ENCODE data around the gene UBE2L3.
A peak's percentile ranks its signal among the peaks of the same experiment; 100 is the strongest.
"Not testable (repeated sequence)": the region's sequence is repeated elsewhere in the genome, so short reads cannot be mapped to it uniquely, and the experiment has no call there.

Gene UBE2L3

DNA sequence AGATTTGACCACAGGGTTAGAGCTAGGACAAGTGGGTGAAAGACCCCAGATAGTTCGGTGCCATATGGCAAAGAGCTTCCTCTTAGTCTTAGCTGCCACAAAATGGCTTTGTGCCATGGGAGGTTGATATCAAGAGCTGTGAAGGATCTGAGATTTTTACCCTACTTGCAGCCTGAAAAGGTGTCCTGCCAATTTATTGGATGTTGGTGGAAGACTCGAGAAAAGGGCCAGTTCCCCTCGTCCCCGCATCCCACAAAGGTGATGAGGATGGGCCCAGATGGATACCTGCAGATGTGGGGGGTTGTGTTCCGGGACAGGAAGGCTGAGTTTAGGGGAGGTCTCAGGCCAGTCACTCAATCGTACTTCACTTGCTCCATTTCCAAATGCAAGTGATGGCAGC is 35.1 kb downstream of the UBE2L3 start:
- DNase-seq (ENCODE audit: low read depth) = no peak

DNA sequence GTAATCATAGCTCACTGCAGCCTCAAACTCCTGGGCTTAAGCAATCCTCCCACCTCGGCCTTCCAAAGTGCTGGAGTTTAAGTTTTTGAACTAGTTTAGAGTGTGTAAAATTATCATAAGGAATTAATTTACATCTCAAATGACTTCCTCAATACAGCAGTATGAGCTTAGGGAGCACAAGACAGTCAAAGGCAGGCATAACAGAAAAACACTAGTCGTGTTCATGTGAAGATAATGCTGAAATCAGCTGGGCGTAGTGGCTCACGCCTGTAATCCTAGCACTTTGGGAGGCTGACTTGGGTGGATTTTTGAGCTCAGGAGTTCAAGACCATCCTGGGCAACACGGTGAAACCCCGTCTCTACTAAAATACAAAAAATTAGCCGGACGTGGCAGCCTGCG is 36.5 kb downstream of the UBE2L3 start:
- DNase-seq (ENCODE audit: low read depth) = no peak

DNA sequence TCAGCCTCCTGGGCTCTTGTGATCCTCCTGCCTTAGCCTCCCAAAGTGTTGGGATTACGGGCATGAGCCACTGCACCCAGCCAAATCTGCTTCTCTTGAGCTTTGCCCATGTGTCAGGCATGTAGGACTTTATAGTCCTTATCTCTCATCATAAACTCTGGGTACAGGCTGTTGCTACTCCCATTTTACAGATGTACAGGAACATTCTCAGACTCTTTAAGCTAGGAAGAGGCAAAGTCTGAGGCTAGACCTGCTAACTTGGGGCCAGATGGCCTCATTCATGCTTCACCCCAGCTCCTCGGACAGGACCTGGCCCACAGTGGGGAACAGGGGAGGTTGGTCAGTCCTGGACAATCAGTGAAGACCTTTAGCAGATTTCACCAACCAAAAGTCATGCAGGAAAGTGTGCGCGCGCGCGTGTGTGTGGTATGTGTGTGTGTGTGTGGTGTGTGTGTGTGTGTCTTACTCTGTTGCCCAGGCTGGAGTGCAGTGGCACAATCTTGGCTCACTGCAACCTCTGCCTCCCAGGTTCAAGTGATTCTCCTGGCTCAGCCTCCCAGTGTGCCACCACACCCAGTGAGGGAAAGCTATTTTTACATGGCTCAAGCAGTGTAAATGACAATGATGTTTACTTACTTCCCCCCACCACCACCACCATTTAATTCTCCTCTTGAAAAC is 38.5 kb downstream of the UBE2L3 start:
- no peak for DNase-seq (ENCODE audit: low read depth)

DNA sequence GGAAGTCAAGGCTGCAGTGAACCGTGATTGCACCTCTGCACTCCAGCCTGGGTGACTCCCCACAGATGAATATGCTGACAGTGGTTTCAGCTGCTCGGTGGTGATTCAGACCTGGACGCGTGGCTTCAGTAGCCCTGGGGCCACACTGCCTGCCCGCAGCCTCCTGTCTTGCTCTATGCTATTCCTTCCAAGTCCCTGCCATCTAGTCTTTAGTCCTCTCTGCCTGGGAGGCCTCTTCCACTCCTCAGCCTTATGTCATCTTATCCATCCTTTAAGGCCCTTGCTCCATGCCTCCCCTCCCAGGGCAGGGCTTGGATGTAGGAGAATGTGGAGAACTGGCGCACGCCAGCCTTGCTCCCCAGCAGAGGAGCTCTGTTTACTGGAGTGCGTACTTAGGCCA is 39.3 kb downstream of the UBE2L3 start:
- no peak for DNase-seq (ENCODE audit: low read depth)

DNA sequence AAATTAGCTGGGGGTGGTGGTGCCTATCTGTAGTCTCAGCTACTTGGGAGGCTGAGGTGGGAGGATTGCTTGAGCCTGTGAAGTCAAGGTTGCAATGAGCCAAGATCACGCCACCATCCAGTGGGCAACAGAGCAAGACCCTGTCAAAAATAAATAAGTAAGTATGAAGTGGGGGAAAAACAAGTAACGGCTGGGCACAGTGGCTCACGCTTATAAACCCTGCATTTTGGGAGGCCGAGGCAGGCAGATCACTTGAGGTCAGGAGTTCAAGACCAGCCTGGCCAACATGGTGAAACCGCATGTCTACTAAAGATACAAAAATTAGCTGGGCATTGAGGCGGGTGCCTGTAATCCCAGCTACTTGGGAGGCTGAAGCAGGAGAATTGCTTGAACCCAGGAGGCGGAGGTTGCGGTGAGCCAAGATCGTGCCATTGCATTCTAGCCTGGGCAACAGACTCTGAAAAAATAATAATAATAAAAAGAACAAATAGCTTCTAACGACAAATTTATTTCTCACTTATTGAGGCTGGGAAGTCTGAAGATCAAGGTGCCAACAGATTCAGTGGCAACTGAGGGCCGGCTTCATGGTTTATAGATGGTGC is 42.1 kb downstream of the UBE2L3 start:
- not testable (repeated sequence) for DNase-seq (ENCODE audit: low read depth)

DNA sequence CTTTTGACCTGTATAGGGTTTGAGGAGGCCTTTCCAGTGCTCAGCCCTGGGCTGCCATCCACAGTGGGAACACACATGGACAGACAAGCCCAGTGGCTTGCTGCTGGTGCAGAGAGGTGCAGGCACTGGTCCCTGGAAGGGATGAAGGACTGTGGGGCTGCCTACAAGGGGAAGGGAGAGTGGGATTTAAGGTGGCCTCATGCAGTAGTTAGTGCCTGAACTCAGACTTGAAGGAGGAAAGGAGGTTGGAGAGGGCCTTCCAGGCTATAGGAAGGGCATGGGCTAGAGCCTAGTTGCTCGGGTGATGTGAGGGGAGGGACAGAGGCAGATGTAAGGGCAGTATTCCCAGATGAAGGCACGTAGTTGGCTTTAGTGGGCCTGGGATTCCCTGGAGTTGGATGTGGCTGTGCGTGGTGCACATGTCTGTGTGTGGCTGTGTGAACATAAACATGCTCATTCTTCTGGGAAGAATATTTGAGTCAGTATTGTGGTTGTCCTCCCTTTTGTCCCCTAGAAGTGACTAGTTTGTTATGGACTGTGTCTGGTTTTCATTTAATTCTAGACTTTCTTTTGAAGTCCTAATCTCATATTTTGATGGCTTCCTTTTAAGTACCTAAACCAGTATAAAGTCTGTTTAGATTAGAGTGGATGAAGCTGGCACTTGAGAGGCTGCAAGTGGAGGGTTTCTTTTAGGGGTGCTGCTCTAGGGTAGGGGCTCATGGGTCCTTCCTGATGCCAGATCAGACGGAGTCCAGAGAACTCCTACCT is 43.9 kb downstream of the UBE2L3 start:
- no peak for DNase-seq (ENCODE audit: low read depth)

DNA sequence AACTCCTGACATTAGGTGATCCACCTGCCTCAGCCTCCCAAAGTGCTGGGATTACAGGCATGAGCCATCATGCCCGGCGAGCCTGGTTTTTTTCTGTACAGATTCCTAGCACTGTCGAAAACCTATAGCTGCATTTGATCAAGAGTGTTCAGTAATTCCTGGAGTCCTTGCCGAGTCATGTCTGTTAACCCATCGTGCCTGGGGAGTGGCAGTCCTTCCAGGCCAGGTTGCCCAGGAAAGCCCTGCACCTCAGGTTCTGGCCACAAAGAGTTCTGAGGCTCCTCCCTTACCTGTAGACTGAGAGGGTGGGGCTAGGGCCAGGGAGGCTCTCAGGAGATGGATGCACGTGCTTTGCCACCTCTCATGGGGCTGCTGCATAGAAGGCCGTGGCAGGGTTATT is 45.3 kb downstream of the UBE2L3 start:
- DNase-seq (ENCODE audit: low read depth) = no peak

DNA sequence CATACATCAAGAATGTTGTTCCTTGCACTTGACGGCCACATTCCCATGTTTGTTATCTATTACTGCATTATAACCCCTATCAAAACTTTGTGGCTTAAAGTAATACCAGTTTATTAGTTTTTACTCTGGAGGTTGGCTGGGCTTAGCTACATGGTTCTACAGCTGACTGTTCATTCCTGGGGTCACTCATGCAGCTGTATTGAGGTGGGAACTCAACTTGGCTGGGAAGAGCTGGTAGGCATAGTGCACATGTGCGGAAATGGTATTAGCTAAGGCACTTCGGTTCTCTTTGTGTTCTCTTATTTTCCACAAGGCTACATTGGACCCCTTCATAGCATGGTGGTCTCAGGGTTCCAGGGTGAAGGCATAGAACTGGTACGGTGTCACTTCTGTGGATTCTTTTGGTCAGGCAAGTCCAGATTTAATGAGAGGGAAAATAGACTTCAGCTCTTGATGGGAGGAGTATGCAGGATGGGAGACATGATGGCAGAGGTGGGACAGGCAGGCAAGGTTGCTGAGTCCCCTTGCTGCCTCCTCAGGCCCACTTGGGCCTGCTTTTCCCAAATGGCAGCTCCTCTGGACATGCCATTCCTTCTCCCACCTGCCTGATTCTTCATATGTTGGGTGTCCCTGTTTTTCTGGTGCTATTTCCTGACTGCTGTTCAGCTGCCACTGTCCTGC is 46.2 kb downstream of the UBE2L3 start:
- DNase-seq (ENCODE audit: low read depth) = no peak

DNA sequence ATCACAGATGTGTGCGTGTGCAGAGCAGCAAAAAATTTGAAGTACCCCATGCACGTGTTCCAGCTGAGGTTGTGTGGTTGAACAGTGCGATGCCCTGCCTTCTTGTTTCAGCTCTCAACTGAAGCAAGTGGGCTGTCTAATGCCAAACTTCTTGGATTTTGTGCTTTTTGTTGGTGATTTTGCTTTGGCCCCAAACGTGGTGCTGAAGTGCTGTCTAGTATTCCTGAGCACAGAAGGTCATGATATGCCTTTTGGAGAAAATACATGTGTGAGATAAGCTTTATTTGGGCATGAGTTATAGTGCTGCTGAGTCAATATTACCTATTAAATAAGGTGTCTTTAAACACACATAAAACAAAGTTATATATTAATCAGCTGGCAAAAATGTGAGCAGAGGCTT is 48.2 kb downstream of the UBE2L3 start:
- no peak for DNase-seq (ENCODE audit: low read depth)

DNA sequence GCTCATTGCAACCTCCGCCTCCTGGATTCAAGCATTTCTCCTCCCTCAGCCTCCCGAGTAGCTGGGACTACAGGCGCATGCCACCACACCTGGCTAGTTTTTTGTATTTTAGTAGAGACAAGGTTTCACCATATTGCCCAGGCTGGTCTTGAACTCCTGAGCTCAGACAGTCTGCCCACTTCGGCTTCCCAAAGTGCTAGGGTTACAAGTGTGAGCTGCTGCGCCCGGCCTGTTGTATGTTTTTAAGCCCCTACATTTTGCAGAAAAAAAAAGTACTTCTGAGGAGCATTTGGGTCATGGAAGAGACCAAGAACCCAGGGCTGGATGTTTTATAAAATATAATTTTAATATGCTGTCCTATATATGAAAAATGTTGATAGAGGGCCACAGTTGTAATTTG is 49.8 kb downstream of the UBE2L3 start:
- not testable (repeated sequence) for DNase-seq (ENCODE audit: low read depth)

DNA sequence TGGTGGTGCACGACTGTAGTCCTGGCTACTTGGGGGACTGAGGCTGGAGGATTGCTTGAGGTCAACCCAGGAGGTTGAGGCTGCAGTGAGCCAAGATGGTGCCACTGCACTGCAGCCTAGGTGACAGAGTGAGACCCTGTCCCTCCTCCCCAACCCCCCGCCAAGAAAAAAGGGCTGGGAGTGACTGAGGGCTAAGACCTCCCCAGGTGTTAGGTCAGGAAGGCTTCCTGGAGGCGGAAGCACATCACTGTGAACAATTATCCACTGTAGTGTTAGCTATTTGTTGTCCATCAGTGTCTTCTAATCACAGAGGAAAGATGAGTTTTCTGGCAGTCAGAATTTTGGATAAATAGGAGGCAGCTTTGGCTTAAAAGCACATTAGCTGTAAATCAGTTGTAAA is 53.5 kb downstream of the UBE2L3 start:
- no peak for DNase-seq (ENCODE audit: low read depth)

DNA sequence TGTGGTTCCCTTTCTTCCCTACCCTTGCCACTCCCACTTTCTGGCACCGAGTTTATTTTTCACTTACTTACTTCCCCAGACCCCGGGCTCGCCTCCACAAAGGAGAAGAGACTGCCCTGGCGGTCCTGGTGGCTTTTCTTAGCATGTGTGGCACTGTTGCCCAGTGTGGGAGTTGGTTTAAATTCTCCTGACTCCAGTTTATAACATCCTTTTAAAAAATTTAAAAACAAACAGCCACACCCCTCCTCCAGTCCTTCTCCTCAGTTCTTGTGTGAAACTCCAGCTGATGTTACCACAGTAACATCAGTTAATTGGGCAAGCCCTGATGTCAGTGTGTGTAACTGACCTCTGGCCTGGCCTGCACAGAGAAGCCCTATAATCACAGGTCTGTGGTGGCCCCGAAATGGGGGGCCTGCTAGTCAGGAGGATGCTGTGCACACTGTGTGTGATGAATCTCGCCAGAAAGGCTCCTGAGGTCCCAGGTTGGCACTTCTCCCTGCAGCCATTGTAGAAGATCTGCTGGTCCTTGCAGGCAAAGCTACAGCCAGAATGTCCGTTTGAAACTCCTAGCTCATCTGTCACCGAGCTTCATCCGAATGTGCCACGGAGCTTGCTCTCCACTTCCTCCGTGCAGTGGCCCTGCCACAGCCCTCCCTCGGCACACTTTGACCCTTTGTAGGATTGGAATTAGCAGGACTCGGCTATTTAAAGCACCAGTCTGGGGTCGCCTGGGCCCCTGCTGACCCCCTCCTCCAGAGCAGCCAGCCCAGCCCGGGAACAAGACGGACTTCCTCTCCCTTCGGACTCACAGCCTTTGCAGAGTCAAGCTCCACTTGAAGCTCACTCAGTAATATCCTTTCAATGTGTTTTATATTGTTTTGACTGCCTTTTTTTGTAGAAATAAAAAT is 54.8 kb downstream of the UBE2L3 start:
- DNase-seq (ENCODE audit: low read depth) = no peak

DNA sequence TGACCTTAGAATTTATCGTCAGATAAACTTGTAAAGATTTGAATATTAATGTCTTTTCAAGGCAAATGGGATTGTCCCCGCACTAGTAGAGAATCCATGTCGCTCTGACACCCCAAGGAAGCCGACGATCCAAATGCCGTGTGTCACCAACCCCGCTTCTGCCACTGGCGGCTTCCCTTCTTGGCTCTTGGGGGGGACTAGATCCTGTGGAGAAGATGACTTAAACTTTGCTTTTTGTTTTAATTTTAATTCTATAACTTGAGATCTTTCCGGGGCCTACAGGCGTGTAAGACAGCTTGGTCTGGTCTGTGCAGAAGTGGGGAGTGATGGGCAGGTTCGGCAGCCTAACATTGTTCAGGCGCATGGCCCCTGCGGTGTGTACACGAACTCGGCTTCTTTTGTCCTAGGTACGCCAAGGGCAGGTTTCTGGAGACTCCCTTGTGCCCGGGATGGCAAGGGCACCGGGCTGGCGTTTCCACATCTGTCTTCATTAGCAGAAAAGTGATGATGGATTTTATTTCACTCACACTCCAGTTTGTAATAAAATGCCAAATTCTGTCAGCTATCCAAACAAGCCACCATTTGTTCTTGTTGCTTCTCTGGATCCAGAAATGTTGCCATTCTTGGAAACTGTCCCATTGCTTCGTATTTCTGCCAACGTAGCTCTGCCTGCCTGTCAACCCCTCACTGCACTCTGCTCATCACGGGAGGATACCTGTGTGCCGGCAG is 55.6 kb downstream of the UBE2L3 start:
- DNase-seq (ENCODE audit: low read depth) = no peak

DNA sequence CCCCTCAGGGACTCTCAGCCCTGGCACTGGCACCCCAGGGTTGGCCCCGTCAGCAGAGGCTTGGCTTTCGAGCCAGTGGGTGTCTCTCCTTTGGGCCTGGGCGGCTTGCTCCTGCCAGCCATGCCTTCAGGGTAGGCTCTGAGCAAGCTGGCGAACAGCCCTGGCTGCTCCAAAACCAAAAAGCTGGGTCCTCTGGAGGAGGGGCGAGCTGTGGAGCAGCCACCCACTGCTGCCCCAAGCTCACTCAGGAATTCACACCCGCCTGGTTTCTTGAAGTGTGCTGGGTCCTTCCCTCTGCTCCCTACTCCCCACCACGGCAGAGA is 56.1 kb downstream of the UBE2L3 start:
- no peak for DNase-seq (ENCODE audit: low read depth)

DNA sequence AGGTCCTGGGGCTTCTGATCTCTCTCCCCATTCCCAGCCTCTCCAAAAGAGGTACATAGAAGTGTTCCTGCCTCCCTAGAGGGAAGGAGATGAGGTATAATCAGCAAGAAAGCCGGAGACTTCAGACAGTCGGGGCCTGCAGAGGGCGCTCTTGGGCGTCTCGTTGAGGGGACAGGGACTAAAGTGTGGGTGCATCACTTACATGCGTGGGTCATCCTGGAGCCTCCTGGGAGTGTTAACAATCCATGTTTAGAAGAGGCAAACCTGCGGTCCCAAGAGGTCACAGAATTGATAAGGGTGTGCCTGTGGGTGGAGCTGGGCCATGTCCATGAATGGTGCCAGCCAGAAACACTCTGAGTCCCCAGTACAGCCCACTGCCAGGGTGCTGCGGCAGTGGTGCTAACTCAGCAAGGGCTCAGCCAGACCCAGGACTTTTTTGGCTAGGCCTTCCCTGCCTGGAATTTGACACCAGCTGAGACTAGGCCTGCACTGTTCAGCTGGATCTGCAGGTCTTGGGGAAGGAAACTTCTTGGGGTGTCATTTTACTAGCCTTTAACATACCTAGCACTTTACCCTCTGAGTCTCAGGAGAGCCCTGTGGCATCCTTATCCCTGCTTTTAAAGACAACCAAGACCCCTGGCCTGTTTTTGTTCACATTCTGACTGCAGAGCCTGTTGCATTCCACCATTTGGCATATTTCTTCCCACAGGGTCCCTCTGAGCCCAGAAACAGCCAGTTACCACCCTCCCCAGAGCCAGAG is 56.8 kb downstream of the UBE2L3 start:
- peak; percentile 24 for DNase-seq (ENCODE audit: low read depth)

DNA sequence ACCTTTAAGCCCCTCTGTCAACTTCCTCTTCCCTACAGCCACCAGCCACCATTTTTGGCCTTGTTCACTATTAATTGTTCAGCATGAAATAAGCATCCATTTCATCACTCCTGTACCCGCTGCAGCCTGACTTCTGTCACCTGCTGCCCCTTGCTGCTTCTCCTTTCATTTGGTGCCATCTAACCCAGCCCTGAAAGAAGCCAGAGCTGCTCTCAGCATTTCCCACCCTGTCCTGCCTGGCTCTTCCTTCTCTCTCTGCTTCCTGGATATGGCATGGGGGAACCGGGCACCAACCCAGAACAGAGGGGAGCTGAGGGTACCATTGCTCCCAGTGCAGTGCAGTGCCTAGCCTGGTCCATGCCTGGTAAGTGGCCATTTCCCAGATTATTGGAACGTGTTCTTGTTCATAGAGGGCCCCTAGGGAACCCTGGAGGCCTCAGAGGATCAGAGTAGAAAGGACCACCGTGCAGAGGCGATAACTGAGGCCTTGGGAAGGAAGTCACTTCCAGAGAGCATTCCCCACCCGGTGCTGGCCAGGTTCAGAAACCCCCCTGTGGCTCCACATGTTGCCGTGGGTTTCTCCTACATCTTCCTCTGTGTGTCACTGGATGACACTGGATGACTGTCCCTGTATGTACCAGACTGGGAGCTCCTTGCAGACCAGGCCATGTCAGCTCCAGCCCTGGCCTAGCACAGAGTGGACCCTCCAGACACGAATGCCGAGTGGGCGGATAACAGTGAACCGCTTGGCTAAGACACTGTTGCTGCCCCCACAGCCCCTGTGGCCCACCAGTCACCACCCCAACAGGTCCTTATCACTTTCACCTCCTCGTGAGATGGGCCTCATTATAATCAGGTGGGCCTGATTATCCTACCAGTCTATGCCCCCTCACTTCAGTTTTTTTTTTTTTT is 57.6 kb downstream of the UBE2L3 start:
- DNase-seq (ENCODE audit: low read depth) = no peak

DNA sequence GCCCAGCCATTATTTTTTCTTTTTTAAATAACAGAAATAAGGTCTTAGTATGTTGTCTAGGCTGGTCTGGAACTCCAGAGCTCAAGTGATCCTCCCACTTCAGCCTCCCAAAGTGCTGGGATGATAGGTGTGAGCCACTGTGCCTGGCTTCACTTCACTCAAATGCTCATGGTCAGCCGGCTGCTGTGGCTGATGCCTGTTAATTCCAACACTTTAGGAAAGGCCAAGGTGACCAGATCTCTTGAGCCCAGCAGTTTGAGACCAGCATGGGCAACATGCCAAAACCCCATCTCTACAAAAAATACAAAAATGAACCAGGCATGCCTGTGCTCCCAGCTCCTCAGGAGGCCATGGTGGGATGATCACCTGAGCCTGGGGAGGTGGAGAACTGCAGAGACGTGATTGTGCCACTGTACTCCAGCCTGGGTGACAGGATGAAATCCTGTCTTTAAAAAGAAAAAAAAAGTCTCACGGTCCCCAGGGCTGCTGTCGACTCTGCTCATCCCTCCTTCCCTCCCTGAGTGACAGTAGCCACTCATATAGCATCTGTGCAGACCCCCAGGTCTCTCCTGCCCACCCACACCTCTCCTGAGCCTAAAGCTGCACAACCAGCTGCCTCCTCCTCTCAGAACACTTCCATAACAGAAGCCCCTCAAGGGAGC is 58.7 kb downstream of the UBE2L3 start:
- DNase-seq (ENCODE audit: low read depth) = no peak

DNA sequence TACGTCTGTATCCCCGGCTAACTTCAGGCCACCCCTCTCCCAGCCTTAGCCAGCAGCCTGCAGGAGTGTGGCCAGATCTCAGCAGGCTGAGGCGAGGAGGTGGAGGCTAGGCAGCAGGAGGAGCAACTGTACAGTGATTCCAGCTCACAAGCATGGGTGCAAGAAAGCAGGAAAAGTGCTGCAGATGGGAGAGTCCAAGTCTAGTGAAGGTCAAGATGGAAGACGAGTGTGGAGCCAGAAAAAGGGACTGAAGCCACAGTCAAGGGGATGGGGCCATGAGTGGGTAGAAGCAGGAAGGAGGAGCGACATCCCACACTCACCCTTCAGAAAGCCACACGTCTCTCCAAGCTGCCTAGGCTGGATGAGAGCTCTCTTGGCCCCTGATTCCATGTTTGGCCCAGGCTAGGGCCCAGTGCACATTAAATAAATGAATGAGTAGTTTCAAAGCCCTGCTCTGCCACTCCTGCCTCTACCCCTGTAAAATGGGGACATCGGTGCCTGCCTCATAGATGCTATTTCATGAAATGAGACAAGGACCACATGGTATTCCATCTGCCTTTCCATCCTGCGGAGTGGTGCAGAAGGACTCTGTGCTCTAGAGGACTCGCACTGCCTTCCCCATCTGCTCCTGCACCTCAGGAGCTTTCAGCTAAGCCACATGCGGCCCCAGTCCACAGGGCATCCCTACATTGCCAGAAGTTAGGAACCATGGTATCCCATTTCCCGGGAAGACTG is 59.4 kb downstream of the UBE2L3 start:
- no peak for DNase-seq (ENCODE audit: low read depth)

Measured in activated T-cell treated with anti-CD3 and anti-CD28 coated beads for 24 hours (primary cell).